GM21423 (cell line): ENCODE data around the gene CTNS.
A peak's percentile ranks its signal among the peaks of the same experiment; 100 is the strongest.

ENCODE experiments used
- ATAC-seq: cut with Tn5 transposase; IDR thresholded peaks from one replicate; pipeline ENCODE4 v1.9.1; 2021; ENCODE audit warnings: mild to moderate bottlenecking, moderate library complexity; ENCODE audit not compliant: unreplicated experiment

CTNS gene

DNA sequence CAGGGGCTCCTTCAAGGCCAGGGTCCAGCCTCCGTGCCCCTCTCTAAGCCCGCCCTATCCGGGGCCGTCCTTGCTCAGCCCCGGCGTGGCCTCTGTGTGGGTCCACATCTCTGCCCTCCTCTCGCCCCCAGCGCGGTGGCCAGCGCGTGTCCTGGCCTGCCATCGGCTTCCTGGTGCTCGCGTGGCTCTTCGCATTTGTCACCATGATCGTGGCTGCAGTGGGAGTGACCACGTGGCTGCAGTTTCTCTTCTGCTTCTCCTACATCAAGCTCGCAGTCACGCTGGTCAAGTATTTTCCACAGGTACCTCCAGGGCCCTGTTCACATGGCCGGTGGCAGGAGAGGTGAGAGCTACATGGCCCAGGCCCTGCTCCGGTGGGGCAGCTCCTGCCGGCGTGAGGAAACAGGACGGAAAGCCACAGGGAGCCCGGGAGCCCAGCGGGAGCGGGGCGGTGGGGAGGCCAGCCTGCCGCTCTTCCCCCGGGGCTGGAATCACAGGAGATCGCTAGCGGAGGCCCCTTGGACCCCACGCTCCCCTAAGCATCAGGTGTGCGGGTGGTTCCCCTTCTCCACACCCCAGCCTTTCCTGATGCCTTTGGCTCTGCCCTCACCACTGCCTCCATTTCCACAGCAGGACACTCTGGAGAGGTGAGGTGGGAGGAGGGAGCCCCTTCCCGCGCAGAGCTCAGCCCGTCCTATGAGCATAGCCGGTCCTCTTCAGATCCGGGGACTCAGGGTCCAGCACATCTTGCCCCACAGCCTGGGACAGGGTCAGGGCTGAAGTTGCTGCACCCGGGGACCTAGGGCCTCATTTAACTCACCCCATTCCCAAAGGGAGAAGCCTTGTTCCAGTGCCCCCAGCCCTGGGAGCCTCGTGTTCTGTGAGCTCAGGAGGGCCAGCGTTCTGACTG lies 21.6 kb downstream of the CTNS start:
- no peak for ATAC-seq

DNA sequence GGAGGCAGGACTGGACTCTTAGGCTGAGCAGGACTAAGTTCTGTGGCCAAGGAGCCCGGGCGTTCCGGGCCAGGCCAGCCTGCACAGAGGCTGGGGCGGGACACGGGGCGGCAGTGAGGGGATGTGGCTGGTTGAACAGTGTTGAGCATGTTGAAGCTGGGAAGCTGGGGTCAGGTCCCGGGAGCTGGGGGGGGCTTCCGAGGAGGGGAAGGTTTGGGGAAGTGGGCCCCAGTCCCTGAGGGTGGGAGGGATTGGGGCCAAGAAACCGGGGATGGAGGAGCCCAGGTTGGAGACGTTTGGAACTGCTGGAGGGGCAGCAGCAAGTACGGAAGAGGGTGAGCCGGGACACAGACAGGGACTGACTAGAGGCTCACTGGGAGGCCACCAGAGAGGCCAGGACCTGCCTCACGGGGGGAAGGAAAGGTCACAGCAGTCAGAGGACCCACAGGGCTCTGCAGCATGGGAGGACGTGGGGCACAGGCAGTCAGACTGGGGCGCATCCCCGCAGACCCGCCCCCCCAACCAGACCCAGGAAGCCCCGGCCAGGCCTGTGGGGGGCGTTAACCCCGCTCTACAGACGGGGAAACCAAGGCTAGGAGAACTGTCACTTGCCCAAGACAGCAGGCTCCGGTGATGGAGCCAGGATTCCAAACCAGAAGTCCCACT lies 22.4 kb downstream of the CTNS start:
- no peak for ATAC-seq

DNA sequence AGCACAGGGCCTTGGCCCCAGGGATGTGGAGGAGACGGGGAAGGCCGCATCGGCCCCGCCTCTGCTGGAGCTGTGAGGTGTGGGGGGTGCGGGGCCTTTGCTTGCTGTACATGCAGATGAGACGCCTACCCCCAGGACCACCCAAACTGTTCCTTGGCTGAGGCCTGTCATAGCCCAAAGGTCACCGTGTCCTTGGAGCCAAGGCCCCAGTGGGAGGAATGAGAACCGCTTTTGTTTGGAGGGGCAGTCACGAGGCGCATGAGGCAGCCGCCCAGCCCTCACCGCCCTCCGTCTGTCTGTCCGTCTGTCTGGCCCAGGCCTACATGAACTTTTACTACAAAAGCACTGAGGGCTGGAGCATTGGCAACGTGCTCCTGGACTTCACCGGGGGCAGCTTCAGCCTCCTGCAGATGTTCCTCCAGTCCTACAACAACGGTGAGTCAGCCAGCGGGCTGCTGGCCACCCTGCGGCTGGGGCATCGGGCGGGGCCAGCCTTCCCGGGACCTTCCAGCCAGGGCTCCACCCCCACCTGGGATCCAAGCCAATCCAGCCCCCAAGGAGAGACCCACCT lies 23.1 kb downstream of the CTNS start:
- ATAC-seq, result no peak

DNA sequence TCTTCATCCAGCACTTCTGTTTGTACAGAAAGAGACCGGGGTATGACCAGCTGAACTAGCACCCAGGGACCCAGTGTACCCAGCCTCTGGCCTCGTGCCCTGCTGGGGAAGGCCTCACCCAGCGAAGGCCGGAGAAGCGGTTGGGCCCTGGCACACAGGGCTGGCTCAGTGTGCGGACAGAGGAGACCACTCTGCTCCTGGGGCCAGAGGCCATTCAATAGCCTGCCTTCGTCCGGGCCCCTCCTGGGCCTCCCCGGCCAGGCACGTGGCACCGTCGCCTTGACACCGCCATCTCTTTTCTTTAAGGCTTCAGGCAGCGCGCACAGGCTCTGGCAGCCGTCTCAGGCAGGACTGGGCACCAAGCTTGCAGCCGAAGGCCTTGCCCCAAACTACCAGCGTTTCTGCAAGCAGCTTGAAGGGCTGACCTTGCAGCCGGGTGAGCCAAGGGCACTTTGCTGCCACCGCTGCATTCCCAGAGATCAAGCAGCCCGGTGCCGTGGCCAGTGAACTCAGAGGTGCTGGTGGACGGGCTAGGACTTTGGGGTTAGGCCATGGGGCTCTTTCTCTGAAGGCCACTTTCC lies 23.8 kb downstream of the CTNS start:
- ATAC-seq, result no peak

DNA sequence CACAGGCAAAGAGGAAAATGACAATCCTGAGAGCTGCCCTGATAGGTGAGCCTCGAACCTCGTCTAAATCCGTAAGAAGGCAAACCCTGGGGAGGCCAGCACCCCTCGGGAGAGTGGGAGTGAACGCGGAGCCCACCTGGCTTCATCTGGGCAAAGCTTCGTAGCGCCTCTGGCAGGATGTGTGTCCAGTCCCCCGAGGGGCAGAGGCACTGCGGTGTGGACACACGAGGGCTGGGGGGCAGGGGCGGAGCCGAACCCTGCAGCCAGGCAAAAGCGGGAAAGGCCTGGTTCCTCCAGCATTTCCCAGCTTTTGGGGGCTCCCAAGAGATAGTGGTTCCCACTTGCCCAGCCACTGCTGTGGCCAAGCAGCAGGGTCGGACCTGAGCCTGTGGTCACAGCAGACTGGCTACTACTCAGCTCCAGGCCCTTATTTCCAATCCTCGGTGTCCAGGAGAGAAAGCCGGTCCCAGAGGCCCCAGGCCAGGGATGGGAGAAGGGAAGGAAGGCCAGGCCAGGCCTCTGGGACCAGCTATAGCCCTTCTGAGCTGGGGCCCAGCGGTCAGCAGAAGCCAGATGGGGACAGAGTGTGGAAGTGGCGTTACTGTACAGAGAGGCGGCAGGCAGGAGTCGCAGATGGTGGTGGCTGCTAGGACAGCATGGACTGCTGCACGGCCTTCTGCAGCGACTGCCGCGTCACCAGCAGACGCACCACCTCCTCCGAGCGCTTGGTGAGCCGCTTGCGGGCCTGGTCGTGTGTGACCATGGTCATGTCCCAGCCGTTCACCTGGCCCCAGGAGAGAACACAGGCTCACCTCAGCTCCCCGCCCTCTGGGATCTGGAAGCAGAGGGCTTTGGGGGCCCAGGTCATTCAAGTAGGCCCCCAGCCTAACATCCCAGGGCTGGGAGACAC lies 26.8 kb downstream of the CTNS start:
- no peak for ATAC-seq

DNA sequence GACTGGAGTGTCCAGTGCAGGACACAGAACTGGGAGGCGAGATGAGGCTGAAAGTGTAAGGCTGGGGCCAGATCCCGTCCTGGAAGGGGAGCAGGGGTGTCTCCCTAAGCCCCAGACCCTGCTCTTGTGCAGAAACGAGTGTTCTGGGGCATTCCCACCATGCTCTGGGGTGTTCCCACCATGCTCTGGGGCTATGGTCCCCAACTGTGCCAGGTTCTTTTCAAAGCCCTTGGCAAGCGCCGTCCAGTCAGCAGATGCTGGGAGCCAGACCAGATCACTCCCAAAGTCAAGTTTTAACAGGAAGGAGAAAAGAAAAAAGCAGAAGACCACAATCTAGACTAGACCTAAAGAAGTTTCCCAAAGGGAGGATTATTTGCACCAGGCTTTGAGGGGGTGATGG lies 29.3 kb downstream of the CTNS start:
- ATAC-seq, result no peak

DNA sequence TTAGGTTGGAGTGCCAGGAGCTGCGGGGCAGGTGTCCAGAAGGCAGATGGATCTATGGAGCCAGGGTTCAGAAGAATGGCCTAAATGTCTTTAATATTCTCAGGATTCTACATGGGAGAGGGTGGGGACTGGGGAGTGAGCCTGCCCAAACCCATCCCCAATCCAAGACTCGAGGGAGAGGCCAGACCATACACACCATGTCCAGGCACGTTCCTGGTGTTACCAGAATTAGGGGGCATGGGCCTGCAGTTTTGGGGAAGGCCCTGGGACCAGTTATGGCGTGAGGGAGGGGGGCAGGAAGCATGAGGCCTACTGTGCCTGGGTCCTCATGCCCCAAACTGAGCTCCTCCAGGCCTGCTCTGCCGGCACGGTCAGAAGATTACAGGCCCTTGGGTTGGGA lies 30.0 kb downstream of the CTNS start:
- no peak for ATAC-seq

DNA sequence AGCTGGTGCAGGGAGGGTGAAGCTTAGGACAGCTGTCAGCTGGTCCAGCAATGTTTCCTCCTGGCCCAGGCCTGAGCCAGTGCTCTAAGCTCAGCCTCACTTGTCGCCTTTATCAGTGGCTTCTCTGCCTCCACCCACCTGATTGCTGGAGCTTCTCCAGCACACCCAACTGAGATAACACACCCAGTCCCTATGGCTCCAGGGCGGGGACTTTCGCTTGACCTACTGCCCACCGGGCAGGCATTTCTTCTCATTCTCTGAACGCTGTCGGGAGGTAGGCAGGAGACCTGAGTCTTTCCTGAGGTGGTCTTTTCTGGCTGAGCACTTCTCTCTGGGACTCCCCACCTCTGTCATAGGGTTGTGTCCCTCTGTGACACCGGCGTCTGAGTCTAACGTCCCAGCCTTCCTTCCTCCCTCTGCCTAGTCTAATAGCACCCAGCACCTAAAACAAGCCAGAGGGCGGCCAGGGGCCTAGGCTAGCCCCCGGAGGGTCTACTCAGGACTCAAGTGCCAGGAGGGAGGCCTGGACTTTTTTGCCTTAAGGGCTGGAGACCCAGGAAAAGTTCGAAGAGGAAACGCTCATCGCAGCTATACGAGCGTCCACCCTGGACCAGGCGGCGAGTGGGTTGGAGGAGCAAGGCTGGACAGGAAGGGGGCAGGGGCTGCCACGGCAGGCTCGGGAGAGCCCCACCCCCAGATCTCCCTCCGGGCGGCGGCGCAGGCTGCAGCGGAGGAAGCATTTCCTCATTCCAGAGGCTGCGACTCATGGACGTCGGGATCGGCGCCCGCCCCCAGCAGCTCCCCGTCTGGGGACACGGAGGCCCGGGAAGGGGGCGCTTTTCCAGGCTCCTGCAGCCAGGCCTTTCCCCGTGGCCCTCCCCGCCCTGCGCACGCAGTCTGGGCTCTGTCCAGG lies 31.1 kb downstream of the CTNS start:
- ATAC-seq, result peak; percentile 4

DNA sequence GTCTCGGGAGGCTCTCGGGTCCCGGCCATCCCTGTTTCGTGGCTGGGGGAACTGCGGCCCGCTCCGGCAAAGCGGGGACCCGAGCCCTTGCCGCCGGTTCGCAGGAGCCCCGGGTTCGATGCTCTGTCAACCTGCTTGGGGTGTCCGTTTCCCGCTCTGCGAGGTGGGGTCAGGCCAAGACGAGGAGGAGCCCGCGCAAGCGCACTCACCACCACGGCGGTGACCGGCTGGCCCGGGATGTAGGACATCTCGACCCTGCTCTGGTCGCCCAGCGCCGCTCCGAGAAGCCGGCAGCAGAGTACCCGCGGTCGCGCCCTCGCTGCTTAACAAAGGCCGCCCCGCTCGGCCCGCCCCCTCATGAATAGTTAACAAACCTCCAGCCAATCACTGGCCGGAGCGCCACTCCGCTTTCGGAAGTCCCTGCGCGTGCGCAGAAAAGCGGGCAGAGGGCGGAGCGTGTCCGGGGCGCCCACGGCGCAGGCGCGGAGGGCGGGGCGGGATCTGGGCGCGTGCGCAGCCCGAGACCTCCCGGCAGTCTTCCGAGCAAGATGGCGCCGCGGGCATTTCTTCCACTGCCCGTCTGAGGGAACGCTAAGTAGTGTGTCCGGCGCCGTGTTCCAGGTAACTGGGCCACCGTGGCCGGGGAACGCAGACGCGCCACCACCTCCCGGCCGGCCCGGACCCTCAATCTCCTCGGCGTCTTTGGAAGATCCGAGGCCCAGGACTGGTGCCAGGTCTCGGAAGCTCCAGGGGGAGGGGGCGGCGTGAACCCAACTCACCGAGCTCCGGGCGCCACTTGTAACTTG lies 31.9 kb downstream of the CTNS start, which contains the start of the genes EMC6 and TAX1BP3:
EMC6 (plus strand) TSS at position 534 of the 806 bp plus-strand sequence. CDS start 335 bp downstream, outside the sequence.
TAX1BP3 (minus strand) TSS at position 300 of the 806 bp plus-strand sequence; CDS start at position 248, 52 bp downstream.
- ATAC-seq, result peak; percentile 89

DNA sequence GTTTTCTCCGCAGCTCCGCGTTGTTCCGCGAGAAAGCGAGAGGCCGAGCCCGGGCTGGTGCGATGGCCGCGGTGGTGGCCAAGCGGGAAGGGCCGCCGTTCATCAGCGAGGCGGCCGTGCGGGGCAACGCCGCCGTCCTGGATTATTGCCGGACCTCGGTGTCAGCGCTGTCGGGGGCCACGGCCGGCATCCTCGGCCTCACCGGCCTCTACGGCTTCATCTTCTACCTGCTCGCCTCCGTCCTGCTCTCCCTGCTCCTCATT lies 32.5 kb downstream of the CTNS start:
- peak; percentile 3 for ATAC-seq

DNA sequence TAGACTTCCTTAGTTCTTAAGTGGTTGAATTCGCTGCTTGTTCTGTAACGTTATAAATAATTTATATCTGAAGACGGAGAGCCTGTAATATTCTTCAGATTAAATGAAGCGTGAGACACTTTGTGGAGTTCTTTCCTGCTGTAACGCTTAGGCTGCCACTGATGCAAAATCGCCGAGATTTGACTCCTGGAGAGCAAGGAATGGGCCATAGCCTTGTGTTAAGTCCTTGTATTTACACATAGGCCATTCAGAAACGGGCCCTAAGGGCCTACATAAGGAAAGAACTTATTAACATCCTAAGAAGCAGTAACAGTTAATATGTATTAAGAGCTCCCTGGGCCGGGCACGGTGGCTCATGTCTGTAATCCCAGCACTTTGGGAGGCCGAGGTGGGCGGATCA lies 33.0 kb downstream of the CTNS start:
- no peak for ATAC-seq

DNA sequence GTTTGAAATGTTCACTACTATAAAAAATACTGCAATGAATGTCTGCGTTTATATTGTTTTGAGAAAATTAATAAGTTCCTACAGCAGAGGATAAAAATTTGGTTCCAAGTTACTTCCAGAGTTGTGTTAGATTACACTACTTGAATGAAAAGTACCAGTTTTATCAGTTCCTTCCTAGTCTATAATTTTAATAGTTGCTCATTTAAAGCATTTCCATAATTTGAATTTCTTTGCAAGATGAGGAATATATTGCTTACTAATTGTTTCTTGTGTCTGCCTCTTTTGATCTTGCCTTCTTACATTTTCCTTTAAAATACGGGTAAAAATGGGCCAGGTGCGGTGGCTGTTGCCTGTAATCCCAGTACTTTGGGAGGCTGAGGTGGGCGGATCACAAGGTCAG lies 36.0 kb downstream of the CTNS start:
- ATAC-seq, result no peak

DNA sequence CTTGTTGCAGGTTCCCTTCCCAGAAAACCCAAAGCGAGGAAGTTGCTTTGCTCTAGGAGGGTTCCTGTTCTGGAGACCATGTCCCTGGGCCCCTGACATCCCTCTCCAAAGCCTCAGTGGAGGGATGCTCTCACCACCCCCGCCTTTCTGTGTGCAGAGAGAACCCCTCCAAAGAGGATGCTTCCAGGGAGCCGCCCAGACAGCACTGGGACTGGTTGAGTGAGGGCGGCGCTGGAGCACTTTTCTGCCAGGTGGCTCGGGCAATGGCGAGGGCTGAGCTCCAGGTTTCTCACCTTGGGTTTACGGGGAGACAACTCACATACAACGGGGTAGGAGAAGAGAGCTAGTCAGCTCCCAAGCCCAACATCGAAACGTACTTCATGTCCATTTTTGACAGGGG lies 39.3 kb downstream of the CTNS start:
- no peak for ATAC-seq

DNA sequence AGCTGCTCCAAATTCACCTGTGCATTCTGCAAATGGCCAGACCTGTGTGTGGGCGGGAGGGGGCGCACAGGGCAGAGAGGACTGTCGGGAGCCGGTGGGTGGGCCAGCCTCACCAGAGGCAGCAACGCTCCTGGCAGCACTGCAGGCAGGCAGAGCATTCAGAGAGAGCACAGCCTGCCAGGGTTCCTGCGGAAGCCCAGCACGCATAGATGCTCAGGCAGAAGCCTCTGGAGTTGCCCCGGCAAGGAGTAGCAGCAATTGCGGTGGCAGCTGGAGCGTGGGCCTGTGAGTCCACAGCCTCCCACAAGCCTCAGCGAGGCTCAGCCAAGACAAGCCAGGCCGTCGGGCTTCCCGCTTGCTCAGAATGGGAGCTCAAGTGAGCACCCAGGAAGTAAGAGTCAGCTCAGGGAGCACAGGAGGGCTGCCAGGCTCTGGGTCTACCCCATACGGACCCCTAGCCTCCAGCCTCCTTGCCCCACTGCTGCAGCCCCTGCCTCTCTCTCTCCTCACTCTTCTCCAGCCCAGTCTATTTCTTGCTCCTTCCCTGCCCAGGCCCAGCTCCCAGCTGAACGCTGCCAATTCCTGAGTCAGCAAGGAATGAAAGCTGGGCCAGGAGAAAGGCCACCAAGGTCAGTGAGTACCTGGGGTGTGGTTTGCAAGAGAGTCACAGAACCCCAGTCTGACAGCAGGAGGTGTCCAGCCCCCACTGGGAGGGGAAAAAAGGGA lies 41.7 kb downstream of the CTNS start:
- no peak for ATAC-seq

DNA sequence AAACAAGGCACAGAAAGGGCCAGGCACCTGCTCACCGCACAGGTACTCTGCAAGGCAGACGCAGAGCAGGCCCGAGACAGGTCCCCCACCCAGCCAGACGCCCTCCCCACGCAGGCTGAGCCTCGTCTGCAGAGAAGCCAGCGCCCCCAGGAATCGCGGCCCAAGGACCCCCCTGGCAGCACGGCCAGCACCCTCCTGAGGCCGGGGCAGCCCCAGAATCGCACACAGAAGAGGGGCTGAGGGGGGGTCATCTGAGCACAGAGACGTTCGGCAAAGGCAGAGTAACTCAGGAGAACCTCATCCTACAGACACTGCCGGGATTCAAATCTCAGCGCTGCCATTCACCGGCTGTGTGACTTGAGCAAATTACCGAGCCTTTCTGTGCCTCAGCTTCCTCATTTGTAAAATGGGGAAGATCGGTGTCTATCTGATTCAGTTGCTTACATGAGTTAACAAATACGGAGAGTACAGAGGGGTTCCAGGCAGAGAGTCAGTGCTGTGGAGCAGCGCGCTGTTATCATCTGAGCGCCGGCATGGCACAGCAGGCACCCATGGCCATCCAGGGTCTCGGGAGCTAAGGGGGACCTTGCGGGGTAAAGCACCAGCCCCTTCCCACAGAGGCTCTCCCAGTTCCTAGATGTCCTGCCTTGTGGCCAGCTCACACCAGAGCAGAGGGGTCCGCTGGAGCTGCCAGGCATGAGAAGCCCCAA lies 42.4 kb downstream of the CTNS start:
- ATAC-seq, result no peak

DNA sequence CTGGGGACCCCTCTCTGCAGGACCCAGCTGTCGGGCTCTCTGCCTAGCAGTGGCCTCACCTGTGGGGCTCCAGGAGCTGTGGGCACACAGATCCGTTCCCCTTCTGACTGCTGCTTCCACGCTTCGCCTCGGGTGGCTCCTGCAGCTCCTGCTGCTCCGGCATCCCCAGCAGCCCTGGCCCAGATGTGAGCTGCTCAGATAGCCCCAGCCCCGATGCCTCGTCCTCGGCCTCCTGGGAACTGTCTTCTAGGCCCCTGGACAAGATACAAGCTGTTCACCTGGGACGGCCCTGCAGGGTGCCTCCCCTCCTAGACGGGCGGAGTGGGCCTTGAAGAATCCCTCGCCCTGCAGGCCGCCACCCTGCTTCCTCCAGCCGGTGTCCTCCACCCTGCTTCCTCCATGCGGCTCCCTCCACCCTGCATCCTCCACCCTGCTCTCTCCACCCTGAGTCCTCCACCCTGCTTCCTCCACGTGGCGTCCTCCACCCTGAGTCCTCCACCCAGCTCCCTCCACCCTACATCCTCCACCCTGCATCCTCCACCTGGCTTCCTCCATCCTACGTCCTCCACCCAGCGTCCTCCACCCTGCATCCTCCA lies 43.1 kb downstream of the CTNS start:
- no peak for ATAC-seq

DNA sequence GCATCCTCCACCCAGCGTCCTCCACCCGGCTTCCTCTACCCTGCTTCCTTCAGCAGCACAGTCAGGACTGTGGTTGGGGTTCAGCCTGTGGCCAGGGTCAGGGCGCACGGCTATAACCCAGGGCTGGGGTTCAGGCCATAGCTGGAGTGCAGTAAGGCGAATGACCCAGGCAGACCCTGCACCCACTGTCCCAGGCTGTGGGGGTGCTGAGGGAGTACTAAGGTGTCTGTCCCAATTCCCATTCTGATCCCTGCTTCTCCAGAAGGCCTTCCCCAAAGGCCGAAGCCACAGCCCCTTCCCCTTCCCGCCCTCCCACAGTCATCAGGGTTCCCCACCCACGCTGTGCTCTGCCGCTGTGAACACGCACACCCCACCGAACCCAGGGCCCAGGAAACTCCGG lies 44.5 kb downstream of the CTNS start:
- no peak for ATAC-seq
